Central memory CD4-positive, alpha-beta T cell (primary cell): Measurements from ENCODE around the gene EPS8.
"Not testable (repeated sequence)": the region's sequence is repeated elsewhere in the genome, so short reads cannot be mapped to it uniquely, and the experiment has no call there.

Experiments used
- DNase-seq: peaks from one replicate; pipeline ENCODE4 v3.0.0; 2022

Gene EPS8

GRCh38 chr12:15752785-15753184 is 36.4 kb downstream of the EPS8 start:
- DNase-seq: no peak

DNA sequence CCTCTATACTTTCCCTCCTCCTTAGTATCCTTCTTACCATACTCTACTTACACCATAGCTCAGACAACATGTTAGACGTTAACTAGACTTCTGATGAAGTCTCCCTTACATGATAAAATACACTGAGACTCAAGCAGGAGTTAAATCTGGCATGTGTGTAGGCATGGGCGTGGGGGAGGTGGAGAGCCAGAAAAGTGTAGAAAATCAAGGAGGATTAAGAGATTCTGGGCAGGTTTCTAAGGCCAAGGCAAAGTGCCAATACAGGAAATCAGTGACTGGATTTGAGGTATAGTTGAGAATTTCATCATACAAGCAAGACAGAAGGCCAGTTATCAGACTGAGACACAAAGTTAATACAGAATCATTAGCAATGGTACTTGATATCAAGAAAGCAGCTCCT is 37.4 kb downstream of the EPS8 start:
- no peak for DNase-seq

GRCh38 chr12:15749937-15750336 is 39.3 kb downstream of the EPS8 start:
- DNase-seq: no peak

- not testable (repeated sequence) for DNase-seq
Observed at GRCh38 chr12:15741870-15742269, 47.3 kb downstream of the EPS8 start.

- no peak for DNase-seq
Observed at GRCh38 chr12:15741082-15741481, 48.1 kb downstream of the EPS8 start.

GRCh38 chr12:15740389-15740788 is 48.8 kb downstream of the EPS8 start:
- DNase-seq: not testable (repeated sequence)

DNA sequence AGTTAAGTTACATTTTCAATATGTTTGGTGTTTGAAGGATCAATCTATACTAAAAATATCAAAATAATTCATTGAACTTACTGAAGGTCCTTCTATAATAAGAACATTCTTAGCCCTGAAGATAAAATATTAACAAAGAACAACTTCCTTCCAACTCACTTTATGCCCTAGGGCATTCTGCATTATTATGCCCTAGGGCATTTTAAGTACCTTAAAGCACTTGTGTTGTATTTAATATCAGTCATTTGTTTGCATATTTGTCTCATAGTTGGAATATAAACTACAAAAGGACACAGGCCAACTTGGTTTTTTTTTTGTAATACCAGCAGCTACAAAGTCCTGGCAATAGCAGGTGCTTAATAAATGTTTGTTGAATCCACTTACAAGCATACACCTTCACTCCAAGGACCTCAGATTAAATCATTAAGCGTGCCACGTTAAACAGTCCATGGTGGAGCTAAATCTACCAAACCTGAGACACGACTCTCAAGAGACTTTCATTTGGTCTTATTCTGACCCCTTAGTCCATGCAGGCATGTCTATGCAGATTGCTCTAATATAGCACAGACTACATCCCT is 50.7 kb downstream of the EPS8 start:
- DNase-seq: no peak

DNA sequence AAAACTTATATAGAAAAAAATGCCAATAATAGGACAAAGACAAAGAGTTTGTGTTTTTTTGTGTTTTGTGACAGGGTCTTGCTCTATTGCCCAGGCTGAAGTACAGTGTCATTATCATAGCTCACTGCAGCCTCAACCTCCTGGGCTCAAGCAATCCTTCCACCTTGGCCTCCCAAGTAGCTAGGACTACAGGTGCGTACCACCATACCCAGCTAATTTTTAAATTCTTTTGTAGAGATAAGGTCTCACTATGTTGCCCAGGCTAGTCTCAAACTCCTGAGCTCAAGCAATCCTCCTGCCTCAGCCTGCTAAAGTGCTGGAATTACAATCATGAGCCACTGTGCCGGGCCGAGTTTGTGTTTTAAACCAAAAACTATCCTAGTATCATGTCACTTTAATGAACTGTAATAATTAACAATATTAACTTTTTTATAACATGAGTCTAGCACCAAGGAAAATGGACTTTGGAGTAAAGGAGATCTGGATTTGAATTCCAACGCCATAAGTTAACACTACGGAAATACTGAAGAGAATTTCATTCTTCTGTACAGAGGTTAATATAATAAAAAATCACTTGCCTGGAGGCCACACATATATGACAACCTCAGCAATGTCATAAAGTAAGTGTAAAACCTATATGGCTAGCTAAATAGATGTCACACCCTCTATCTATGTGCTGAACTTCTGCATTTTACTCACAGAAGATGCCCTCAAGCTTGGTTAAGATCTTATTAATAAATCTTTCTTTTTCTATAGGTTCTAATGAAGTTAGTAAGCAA is 53.2 kb downstream of the EPS8 start:
- no peak for DNase-seq

GRCh38 chr12:15733136-15733535 is 56.1 kb downstream of the EPS8 start:
- DNase-seq: no peak

GRCh38 chr12:15732341-15733061 is 56.7 kb downstream of the EPS8 start:
- DNase-seq: no peak

DNA sequence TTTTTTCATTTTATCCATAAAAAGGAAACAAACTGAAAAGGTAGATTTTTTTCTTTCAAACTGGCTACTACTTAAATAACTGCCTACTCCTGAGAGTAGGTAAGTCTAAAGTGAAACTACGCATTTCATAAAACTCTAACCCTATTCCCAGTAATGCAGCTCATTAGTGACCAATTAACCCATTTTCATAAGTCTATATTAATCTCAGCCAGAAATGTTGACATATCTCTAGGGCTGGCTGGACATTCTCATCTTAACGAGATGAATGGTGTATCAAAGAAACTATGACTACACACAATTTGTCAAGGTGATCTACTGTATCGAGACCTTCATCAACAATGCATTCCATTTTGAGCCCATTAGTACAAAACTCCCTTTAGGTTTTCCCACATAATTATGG is 57.2 kb downstream of the EPS8 start:
- DNase-seq: no peak

DNA sequence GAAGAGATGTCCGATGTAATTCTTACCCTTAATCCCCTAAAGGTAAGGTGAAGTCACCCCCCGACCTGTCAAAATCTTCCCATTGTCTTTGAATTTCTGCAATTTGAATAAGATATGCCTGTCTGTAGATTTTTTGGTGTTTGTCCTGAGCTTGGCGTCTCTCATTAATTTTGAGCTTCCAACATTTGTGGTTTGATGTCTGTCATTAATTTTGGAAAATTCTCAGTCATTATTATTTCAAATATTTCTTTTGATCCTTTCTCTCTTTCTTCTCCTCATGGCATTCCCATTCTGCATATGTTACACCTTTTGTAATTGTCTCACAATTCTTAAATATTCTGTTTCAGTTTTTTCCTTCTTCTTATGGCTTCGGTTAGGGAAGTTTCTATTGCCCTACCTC is 60.1 kb downstream of the EPS8 start:
- no peak for DNase-seq

- DNase-seq: no peak
Observed at GRCh38 chr12:15728118-15728598, 61.0 kb downstream of the EPS8 start.

GRCh38 chr12:15726878-15727150 is 62.4 kb downstream of the EPS8 start:
- DNase-seq: no peak

- no peak for DNase-seq
Observed at GRCh38 chr12:15726027-15726877, 62.9 kb downstream of the EPS8 start.

- no peak for DNase-seq
Observed at GRCh38 chr12:15722951-15723350, 66.2 kb downstream of the EPS8 start.

- DNase-seq: no peak
Observed at GRCh38 chr12:15721316-15722115, 67.7 kb downstream of the EPS8 start.

DNA sequence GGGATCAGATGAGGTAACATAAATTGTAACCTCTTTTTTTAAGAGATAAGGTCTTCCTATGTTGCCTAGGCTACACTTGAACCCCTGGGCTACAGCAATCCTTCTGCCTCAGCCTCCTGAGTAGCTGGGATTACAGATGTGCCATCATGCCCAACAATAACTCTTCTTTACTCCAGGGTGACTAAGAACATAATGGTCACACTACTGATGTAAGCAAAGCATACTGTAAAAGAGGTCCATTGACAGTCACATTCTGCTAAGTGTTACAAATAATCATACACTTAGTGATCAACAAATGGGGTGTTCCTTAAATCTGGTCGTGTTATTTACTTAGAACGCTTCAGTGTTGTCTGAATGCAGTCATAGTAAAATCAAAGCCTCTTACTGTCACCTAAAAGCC is 68.9 kb downstream of the EPS8 start:
- DNase-seq: no peak

GRCh38 chr12:15719230-15719629 is 70.0 kb downstream of the EPS8 start:
- DNase-seq: no peak

DNA sequence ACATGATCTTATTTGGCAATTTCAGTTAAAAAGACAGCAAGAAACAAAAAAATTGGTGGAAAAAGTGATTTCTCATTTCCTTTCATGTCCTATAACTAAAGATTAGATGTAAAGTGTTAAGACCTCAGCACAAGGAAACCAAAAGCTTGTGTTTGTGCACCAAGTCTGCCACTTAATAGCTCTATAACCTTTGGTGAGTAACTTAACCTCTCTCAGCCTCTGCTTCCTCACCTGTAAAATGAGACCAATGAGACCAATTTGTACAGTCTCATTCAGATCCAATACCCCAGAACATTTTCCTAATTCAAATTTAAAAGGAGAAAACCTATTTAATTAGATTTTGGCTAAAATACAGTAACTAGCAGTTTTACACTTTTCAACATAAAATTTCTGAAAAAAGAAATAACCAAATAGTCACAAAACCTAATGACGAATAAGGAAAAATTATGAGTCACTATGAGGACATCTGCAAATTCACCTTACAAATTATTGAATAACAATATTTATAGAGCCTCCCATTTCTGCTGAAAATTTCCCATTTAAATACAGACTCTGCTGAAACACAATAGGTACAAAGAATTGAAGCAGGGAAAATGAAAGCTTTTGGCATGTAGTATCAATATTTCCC is 71.1 kb downstream of the EPS8 start:
- no peak for DNase-seq

GRCh38 chr12:15716581-15716980 is 72.6 kb downstream of the EPS8 start:
- no peak for DNase-seq

DNA sequence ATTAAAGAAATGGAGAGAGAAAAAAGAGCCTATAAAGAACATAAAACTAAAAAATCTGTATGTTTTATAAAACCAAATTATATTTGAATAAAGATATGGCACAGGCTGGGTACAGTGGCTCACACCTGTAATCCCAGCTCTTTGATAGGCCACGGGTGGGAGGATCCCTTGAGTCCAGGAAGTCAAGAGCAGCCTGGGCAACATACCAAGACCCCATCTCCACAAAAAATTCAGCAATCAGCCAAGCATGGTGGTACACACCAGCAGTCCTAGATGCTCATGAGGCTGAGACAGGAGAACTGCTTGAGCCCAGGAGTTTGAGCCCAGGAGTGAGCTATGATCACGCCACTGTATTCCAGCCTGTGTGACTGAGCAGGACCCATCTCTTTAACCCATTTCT is 74.9 kb downstream of the EPS8 start:
- DNase-seq: no peak
